Neutrophil (primary cell): ENCODE measurements around the gene KRTAP12-4.
"Not testable (repeated sequence)": the region's sequence is repeated elsewhere in the genome, so short reads cannot be mapped to it uniquely, and the experiment has no call there.

Experiments used
- H3K27ac ChIP-seq: fragments of 200-600 bp; sonication (generic); 2 replicates; pipeline ENCODE4 v1.5.1; 2016; ENCODE audit warnings: mild to moderate bottlenecking, moderate library complexity
- H3K27me3 ChIP-seq: fragments of 200-600 bp; sonication (generic); 2 replicates; pipeline ENCODE4 v1.6.0; 2016; ENCODE audit warnings: mild to moderate bottlenecking
- H3K36me3 ChIP-seq: fragments of 200-600 bp; sonication (generic); 2 replicates; pipeline ENCODE4 v1.5.1; 2017
- H3K4me1 ChIP-seq, 2 experiments: fragments of 200-600 bp in 1 of 2; sonication (generic) in 1 of 2; 1 replicate in 1 of 2; 2 replicates in 1 of 2; pipeline versions ENCODE4 v1.5.1 to v1.6.1; 2013 to 2016; ENCODE audit warnings: low read depth in 1 of 2, low read length in 1 of 2, mild to moderate bottlenecking in 1 of 2, moderate library complexity in 1 of 2; ENCODE audit not compliant: control insufficient read depth in 1 of 2, insufficient read depth in 1 of 2
- H3K4me3 ChIP-seq, 2 experiments: fragments of 200-600 bp in 1 of 2; sonication (generic) in 1 of 2; 1 replicate in 1 of 2; 2 replicates in 1 of 2; pipeline ENCODE4 v1.5.1; 2013 to 2016; ENCODE audit warnings: low read depth in 1 of 2, low read length in 1 of 2, mild to moderate bottlenecking in 1 of 2, moderate library complexity in 1 of 2
- H3K9me3 ChIP-seq: fragments of 200-600 bp; sonication (generic); 2 replicates; pipeline ENCODE4 v1.5.1; 2016
- TF ChIP-seq, protein P1 (sequence below): fragments of 200-600 bp; sonication (generic); IDR thresholded peaks from 2 replicates; pipeline ENCODE4 v1.5.1; 2016; ENCODE audit warnings: antibody characterized with exemption

Gene KRTAP12-4

DNA sequence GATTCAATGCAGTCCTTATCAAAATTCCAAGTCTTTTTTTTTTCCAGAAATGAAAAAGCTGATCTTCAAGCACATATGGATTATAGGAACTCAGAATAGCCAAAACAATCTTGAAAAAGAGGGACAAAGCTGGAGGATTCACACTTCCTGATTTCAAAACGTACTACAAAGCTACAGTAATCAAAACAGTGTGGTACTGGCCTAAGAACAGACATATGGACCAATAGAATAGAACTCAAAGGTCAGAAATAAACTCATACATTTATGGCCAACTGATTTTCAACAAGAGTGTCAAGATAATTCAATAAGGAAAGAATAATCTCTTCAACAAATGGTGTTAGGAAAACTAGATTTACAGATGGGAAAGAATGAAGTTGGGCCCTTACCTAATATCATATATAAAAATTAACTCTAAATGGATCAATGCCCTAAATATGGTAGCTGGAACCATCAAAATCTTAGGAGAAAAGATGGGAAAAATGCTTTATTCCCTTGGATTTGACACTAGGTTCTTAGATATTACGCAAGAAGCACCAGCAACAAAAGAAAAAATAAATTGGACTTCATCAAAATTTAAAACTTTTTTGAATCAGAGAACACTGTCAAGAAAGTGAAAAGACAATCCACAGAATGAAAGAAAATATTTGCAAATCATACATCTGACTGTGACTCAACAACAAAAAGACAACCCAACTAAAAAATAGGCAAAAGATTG is 38.5 kb upstream of the KRTAP12-4 start:
- Histone ChIP-seq H3K9me3 (no peaks in the 10 kb centered on the region), H3K4me1 (no peaks in the 10 kb centered on the region), H3K27me3 (peaks cover 54% of the 10 kb centered on the region), H3K4me3 (no peak overlapping the region), H3K27ac (no peak overlapping the region), H3K36me3 (no peaks in the 10 kb centered on the region)
- TF ChIP-seq, protein P1, sequence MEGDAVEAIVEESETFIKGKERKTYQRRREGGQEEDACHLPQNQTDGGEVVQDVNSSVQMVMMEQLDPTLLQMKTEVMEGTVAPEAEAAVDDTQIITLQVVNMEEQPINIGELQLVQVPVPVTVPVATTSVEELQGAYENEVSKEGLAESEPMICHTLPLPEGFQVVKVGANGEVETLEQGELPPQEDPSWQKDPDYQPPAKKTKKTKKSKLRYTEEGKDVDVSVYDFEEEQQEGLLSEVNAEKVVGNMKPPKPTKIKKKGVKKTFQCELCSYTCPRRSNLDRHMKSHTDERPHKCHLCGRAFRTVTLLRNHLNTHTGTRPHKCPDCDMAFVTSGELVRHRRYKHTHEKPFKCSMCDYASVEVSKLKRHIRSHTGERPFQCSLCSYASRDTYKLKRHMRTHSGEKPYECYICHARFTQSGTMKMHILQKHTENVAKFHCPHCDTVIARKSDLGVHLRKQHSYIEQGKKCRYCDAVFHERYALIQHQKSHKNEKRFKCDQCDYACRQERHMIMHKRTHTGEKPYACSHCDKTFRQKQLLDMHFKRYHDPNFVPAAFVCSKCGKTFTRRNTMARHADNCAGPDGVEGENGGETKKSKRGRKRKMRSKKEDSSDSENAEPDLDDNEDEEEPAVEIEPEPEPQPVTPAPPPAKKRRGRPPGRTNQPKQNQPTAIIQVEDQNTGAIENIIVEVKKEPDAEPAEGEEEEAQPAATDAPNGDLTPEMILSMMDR, result no peak

DNA sequence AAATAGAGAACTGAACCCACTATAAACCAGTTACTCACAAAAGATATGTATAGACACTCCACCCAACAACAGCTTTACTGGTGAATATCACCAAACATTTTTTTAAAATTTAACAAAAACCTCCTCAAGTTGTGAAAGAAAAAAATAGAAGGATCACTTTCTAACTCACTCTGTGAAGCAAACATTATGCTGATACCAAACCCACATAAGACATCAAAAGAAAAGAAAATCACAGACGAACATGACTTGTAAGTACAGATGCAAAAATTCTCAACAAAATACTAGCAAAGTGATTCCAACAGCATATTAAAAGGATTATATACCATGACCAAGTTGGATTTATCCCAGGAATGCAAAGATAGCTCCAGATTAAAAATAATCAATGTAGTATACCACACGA is 37.2 kb upstream of the KRTAP12-4 start:
- no peaks in the 10 kb centered on the region for H3K36me3 ChIP-seq
- no peak overlapping the region for H3K4me3 ChIP-seq
- H3K9me3 ChIP-seq, result no peaks in the 10 kb centered on the region
- TF ChIP-seq, protein P1, result no peak
- peaks cover 50% of the 10 kb centered on the region for H3K27me3 ChIP-seq
- no peak overlapping the region for H3K27ac ChIP-seq
- no peaks in the 10 kb centered on the region for H3K4me1 ChIP-seq

DNA sequence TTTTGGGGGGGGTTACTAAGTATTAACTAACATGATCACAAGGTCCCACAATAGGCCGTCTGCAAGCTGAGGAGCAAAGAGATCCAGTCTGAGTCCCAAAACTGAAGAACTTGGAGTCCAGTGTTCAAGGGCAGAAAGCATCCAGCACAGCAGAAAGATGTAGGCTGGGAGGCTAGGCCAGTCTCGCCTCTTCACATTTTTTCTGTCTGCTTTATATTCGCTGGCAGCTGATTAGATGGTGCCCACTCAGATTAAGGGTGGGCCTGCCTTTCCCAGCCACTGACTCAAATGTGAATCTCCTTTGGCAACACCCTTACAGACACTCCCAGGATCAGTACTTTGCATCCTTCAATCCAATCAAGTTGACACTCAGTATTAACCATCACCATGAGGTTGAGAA is 35.3 kb upstream of the KRTAP12-4 start:
- H3K9me3 ChIP-seq, H3K27ac ChIP-seq, H3K4me1 ChIP-seq, H3K4me3 ChIP-seq, H3K36me3 ChIP-seq: not testable (repeated sequence)
- peaks cover 38% of the 10 kb centered on the region for H3K27me3 ChIP-seq

DNA sequence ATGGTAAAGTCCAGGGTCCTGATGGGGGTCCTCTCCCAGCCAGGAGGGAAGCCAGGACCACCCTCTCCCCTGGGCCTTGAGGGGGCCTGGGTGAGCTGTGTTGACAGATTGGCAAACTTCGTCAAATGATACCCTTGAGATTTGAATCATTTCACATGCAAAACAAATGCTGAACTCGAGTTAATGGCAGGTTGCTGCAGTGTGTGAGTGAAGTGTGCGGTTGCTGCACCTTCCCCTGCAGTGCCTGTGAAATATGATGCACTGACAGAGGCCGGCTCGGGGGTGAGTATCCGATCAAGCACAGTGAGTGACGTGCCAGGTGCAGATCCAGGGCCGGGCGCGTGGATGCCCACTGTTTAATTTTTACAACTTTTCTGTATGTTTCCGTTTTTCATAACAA is 33.2 kb upstream of the KRTAP12-4 start:
- Histone ChIP-seq H3K4me3 (no peak overlapping the region), H3K9me3 (no peaks in the 10 kb centered on the region), H3K36me3 (no peaks in the 10 kb centered on the region), H3K27me3 (peaks cover 34% of the 10 kb centered on the region), H3K27ac (no peak overlapping the region), H3K4me1 (no peaks in the 10 kb centered on the region)
- TF ChIP-seq, protein P1, result no peak

DNA sequence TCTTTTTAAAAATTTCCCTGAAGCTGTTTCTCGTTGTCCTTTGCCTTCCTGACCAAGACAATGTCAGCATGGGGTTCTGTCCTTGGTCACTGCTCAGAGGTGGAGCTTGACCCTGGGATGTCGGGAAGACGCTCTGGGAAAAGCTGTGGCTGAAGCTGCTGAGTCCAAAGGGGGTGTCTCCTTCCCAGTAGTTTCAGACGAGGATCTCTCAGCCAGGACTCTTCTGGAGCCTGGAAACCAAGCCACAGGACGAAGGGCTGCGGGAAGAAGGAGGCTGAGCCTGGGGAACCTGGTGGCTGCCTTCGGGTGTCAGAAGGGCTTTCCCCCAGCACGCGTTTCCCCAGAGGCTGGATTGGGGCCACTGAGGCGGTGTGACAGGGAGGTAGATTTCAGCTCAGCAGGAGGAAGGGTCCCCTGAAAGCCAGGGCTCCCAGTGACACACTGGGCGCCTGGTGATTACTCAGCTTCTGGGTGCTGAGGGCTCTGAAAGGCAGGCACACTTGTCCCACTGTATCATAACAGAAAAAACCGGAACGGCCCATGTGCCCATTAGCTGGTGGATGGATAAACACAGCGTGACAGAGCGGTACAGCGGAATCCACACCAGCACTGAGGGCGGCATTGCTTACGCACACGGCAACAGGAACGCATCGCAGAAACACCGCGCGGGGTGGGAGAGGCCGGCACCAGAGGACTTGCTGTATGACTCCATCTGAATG is 32.5 kb upstream of the KRTAP12-4 start:
- Histone ChIP-seq H3K27me3 (peaks cover 38% of the 10 kb centered on the region), H3K36me3 (no peaks in the 10 kb centered on the region), H3K4me3 (no peak overlapping the region), H3K4me1 (no peaks in the 10 kb centered on the region), H3K27ac (no peak overlapping the region), H3K9me3 (no peaks in the 10 kb centered on the region)
- TF ChIP-seq, protein P1, result no peak

DNA sequence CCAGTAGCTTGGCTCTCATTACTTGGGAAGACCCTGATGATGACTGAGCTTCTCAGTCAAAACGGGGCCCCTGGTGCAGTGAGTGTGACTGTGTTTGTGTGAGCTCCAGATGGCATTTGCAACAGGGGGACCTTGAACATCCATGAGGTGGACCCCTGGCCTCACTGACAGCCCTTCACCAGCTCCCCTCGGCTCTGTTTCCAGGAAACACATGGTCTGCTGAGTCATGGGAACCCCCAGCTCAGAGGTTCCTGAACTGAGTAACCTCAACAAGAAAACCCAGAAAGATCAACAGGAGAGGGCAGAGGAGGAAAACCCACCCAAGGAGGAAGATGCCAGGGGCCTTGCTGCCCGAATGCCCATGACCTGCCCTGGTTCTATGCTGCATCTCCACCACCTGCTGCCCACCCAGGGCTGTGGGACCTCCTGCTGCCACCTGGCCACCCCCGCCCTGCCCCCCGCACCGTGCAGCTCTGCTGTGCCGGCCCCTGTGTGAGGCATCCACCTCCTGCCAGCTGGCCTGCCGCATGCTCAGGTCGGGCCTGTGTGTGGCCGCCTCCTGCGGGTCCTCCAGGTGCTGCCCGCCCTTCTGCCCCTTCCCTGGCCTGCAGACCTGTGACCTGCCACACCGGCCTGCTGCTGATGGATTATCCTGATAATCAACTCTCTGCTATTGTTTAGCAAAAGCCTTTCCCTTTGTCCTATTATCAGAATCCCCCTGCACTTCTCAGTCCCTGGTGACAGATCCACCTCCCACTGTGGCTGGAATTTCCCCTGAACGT is 31.7 kb upstream of the KRTAP12-4 start:
- H3K4me1 ChIP-seq, result no peaks in the 10 kb centered on the region
- H3K27ac ChIP-seq, result no peak overlapping the region
- no peak overlapping the region for H3K4me3 ChIP-seq
- H3K9me3 ChIP-seq, result no peaks in the 10 kb centered on the region
- TF ChIP-seq, protein P1, result no peak
- no peaks in the 10 kb centered on the region for H3K36me3 ChIP-seq
- peaks cover 36% of the 10 kb centered on the region for H3K27me3 ChIP-seq

DNA sequence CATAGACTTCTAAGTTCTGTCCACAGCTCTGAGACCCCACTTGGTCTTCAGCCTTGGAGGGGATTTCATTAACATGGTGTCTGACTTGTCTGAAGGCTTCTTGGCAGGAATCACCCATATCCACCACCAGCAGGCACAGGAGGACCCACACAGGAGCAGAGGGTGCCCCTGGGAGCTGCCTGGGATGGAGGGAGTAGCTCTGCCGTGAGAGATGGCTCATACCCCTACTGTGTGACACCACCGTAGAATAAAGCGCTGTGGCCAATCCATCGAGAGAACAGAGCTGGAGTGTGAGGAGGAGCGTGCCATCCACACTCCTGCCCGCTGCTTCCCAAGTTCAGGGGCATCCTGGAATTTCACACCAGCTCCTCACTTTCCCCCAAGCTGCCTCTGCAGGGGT is 30.6 kb upstream of the KRTAP12-4 start:
- not testable (repeated sequence) for H3K4me1 ChIP-seq, H3K27ac ChIP-seq, H3K4me3 ChIP-seq, H3K9me3 ChIP-seq, H3K36me3 ChIP-seq
- peaks cover 25% of the 10 kb centered on the region for H3K27me3 ChIP-seq
